Naive thymus-derived CD4-positive, alpha-beta T cell (primary cell): Measurements from ENCODE around the gene PGBD5. TPM values are rescaled to one million over a fixed set of nuclear protein-coding genes. Genes with fewer than 3 reads are reported as not detected.

Experiments used
- ATAC-seq: fragments of 150-1000 bp; cut with Tn5 transposase; 2 replicates; pipeline ENCODE4 v1.10.0; 2021; ENCODE audit warnings: mild to moderate bottlenecking, moderate library complexity
- CTCF ChIA-PET: fragments of 350-600 bp; sonication (Branson Sonifier 250); formaldehyde crosslinking; loops from one replicate; lab custom pipeline; 2021; ENCODE audit warnings: antibody characterized with exemption; lab: Charles Lee
- POLR2A ChIA-PET: fragments of 350-600 bp; sonication (Branson Sonifier 250); formaldehyde crosslinking; loops from one replicate; lab custom pipeline; 2021; ENCODE audit warnings: antibody characterized with exemption, inconsistent platforms; lab: Charles Lee
- DNase-seq, 9 donors: peaks; one replicate each; pipeline versions ENCODE4 v3.0.0 to v3.0.0-alpha.2; 2020 to 2022; ENCODE audit warnings: mixed read lengths in 1 of 9
- H3K27ac ChIP-seq: one replicate; pipeline ENCODE4 v1.7.0; 2013; ENCODE audit warnings: mild to moderate bottlenecking, low read depth, low read length, moderate library complexity
- H3K27me3 ChIP-seq, 2 donors: one replicate each; pipeline ENCODE4 v1.7.0; 2013; ENCODE audit warnings: low read length in 2 of 2, mild to moderate bottlenecking in 2 of 2, moderate library complexity in 2 of 2; ENCODE audit not compliant: control insufficient read depth in 2 of 2, insufficient read depth in 2 of 2
- H3K36me3 ChIP-seq, 3 experiments: 1 replicate in 2 of 3; 2 replicates in 1 of 3; pipeline ENCODE4 v1.7.0; 2013; ENCODE audit warnings: low read length in 3 of 3, mild to moderate bottlenecking in 3 of 3, moderate library complexity in 1 of 3; ENCODE audit not compliant: insufficient read depth in 3 of 3, control insufficient read depth in 2 of 3
- H3K4me1 ChIP-seq, 2 donors: one replicate each; pipeline ENCODE4 v1.7.0; 2013; ENCODE audit warnings: low read length in 2 of 2, mild to moderate bottlenecking in 2 of 2, moderate library complexity in 1 of 2; ENCODE audit not compliant: control insufficient read depth in 2 of 2, insufficient read depth in 2 of 2
- H3K4me3 ChIP-seq: 2 replicates; pipeline ENCODE4 v1.7.0; 2013; ENCODE audit warnings: mild to moderate bottlenecking, low read length
- H3K9me3 ChIP-seq, 3 experiments: 1 replicate in 2 of 3; 2 replicates in 1 of 3; pipeline ENCODE4 v1.7.0; 2013; ENCODE audit warnings: low read length in 3 of 3; ENCODE audit not compliant: control insufficient read depth in 2 of 3
- H3K27ac Mint-ChIP-seq, 9 donors: one replicate each; pipeline ENCODE4 v1.8.0; 2020 to 2022; ENCODE audit warnings: mixed read lengths in 9 of 9, mild to moderate bottlenecking in 8 of 9, moderate library complexity in 5 of 9, inconsistent platforms in 2 of 9
- H3K27me3 Mint-ChIP-seq, 5 donors: one replicate each; pipeline ENCODE4 v1.8.0; 2021 to 2022; ENCODE audit warnings: mixed read lengths in 5 of 5, mild to moderate bottlenecking in 1 of 5
- H3K36me3 Mint-ChIP-seq, 5 donors: one replicate each; pipeline ENCODE4 v1.8.0; 2020 to 2022; ENCODE audit warnings: mixed read lengths in 5 of 5, mild to moderate bottlenecking in 3 of 5, inconsistent platforms in 1 of 5
- H3K4me1 Mint-ChIP-seq, 7 donors: one replicate each; pipeline ENCODE4 v1.8.0; 2020 to 2022; ENCODE audit warnings: mixed read lengths in 7 of 7, mild to moderate bottlenecking in 3 of 7, inconsistent platforms in 1 of 7
- H3K4me3 Mint-ChIP-seq, 10 donors: one replicate each; pipeline ENCODE4 v1.8.0; 2020 to 2022; ENCODE audit warnings: mild to moderate bottlenecking in 10 of 10, mixed read lengths in 10 of 10, moderate library complexity in 6 of 10, inconsistent platforms in 2 of 10
- H3K9me3 Mint-ChIP-seq, 11 donors: one replicate each; pipeline ENCODE4 v1.8.0; 2020 to 2022; ENCODE audit warnings: mixed read lengths in 11 of 11, mild to moderate bottlenecking in 4 of 11, inconsistent platforms in 1 of 11, moderate library complexity in 1 of 11
- intact Hi-C, 2 donors: fragments of 100-400 bp; cut with micrococcal nuclease; formaldehyde crosslinking; loops; one replicate each; pipeline ENCODE4 v1.15.1; 2023
- polyA plus RNA-seq, 2 donors: library from polyadenylated mRNA; unstranded; fragments of 300-500 nt; fragmentation: Illumina TruSeq; gene quantifications; one replicate each; pipeline ENCODE4 v1.2.3, GENCODE V29; 2021
- total RNA-seq, 6 experiments: library from RNA in 5 of 6; stranded (reverse) in 5 of 6; gene quantifications; 1 replicate in 5 of 6; 2 replicates in 1 of 6; pipeline ENCODE4 v1.2.3 and lab custom pipeline; 2021 to 2026

The PGBD5 gene
- total and polyA plus RNA-seq, 7 experiments from 2014 or later, result 0.36 TPM; not detected in 6

GRCh38 chr1:230368363-230368762, 57.8 kb downstream of the PGBD5 start:
- Mint-ChIP-seq H3K4me3 (no peak overlapping the region), H3K27ac (no peak overlapping the region), H3K9me3 (no peaks in the 10 kb centered on the region), H3K36me3 (no peaks in the 10 kb centered on the region), H3K27me3 (peaks cover 0 to 13% (median 8%) of the 10 kb centered on the region in 5 donors), H3K4me1 (no peaks in the 10 kb centered on the region)
- intact Hi-C loops, result no loop called here
- Histone ChIP-seq H3K4me1 (no peaks in the 10 kb centered on the region), H3K9me3 (no peaks in the 10 kb centered on the region), H3K4me3 (no peak overlapping the region), H3K36me3 (no peaks in the 10 kb centered on the region), H3K27ac (no peak overlapping the region), H3K27me3 (no peaks in the 10 kb centered on the region)
- no peak for DNase-seq
- ChIA-PET POLR2A (no interaction called here), CTCF (no interaction called here)
- no peak for ATAC-seq

DNA sequence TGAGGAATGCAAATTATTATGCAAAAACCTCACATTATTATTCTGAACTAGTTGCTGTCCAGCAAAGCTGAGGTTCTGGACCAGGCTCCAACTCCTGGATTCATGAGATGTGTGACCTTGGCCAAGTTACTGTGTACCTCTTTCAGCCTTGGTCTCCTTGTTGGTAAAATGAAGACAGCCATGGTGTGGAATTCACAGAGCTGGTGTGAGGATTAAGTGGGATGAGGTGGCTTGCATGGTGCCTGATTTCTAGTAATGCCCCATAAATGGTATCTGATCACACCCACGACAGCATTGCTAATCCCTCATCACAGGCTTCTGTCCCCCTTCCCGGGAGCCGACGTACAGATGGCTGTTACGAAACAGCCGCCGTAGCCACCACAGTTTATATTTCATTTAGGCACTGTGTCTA, 59.6 kb downstream of the PGBD5 start:
- H3K27ac ChIP-seq, result no peak overlapping the region
- Mint-ChIP-seq H3K36me3 (no peaks in the 10 kb centered on the region), H3K4me1 (no peaks in the 10 kb centered on the region), H3K9me3 (no peaks in the 10 kb centered on the region), H3K27me3 (peaks cover 0 to 13% (median 8%) of the 10 kb centered on the region in 5 donors), H3K4me3 (no peak overlapping the region), H3K27ac (no peak overlapping the region)
- ATAC-seq (no peak), DNase-seq (no peak)
- H3K4me1 ChIP-seq, result no peaks in the 10 kb centered on the region
- intact Hi-C loops, result no loop called here
- no peak overlapping the region for H3K4me3 ChIP-seq
- H3K27me3 ChIP-seq, result no peaks in the 10 kb centered on the region
- H3K36me3 ChIP-seq, result no peaks in the 10 kb centered on the region
- H3K9me3 ChIP-seq, result no peaks in the 10 kb centered on the region
- ChIA-PET CTCF (no interaction called here), POLR2A (no interaction called here)

- Histone ChIP-seq H3K4me3 (no peak overlapping the region), H3K27me3 (no peaks in the 10 kb centered on the region), H3K36me3 (no peaks in the 10 kb centered on the region), H3K4me1 (no peaks in the 10 kb centered on the region), H3K27ac (no peak overlapping the region), H3K9me3 (no peaks in the 10 kb centered on the region)
- H3K4me3 Mint-ChIP-seq, result no peak overlapping the region
- no peak for DNase-seq
- H3K4me1 Mint-ChIP-seq, result no peaks in the 10 kb centered on the region
- POLR2A ChIA-PET, result no interaction called here
- H3K9me3 Mint-ChIP-seq, result peaks cover 0 to 1% (median 0%) of the 10 kb centered on the region in 11 donors
- intact Hi-C loops, result no loop called here
- no peaks in the 10 kb centered on the region for H3K36me3 Mint-ChIP-seq
- CTCF ChIA-PET, result no interaction called here
- no peak overlapping the region for H3K27ac Mint-ChIP-seq
- peaks cover 0 to 20% (median 12%) of the 10 kb centered on the region in 5 donors for H3K27me3 Mint-ChIP-seq
- ATAC-seq, result no peak
Measured at GRCh38 chr1:230365723-230366307, 60.3 kb downstream of the PGBD5 start.

DNA sequence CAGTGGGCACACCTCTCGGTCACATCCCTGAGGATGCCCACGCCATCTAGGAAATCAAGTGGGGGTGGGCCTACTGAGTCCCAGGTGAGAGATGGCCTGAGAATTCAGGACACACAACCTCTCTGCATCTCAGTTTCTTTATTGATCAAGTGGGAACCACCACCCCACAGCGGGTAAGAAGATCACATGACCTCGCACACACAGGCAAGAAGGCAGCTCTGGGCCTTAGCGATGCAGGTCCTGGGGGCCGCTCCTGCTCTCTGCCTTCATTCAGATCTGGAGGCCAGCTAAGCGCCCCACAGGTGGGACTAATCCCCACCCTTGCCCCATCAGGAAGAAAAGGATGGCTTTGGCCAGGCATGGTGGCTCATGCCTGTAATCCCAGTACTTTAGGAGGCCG, 63.2 kb downstream of the PGBD5 start:
- H3K36me3 Mint-ChIP-seq, result no peaks in the 10 kb centered on the region
- H3K4me3 Mint-ChIP-seq, result no peak overlapping the region
- no peaks in the 10 kb centered on the region for H3K36me3 ChIP-seq
- CTCF ChIA-PET, result no interaction called here
- intact Hi-C loops, result no loop called here
- peaks cover 0 to 20% (median 9%) of the 10 kb centered on the region in 5 donors for H3K27me3 Mint-ChIP-seq
- no peaks in the 10 kb centered on the region for H3K9me3 ChIP-seq
- H3K27ac Mint-ChIP-seq, result no peak overlapping the region
- ATAC-seq, result no peak
- H3K9me3 Mint-ChIP-seq, result peaks cover 0 to 1% (median 0%) of the 10 kb centered on the region in 11 donors
- no peak overlapping the region for H3K4me3 ChIP-seq
- no peak overlapping the region for H3K27ac ChIP-seq
- H3K4me1 Mint-ChIP-seq, result no peaks in the 10 kb centered on the region
- POLR2A ChIA-PET, result no interaction called here
- H3K27me3 ChIP-seq, result no peaks in the 10 kb centered on the region
- no peaks in the 10 kb centered on the region for H3K4me1 ChIP-seq
- DNase-seq, result no peak

GRCh38 chr1:230361941-230362340, 64.2 kb downstream of the PGBD5 start:
- ChIA-PET CTCF (no interaction called here), POLR2A (no interaction called here)
- Histone ChIP-seq H3K4me1 (no peaks in the 10 kb centered on the region), H3K36me3 (no peaks in the 10 kb centered on the region), H3K27ac (no peak overlapping the region), H3K4me3 (no peak overlapping the region), H3K27me3 (no peaks in the 10 kb centered on the region), H3K9me3 (no peaks in the 10 kb centered on the region)
- DNase-seq, result no peak
- Mint-ChIP-seq H3K4me1 (no peaks in the 10 kb centered on the region), H3K4me3 (no peak overlapping the region), H3K36me3 (no peaks in the 10 kb centered on the region), H3K27me3 (peaks cover 0 to 17% (median 9%) of the 10 kb centered on the region in 5 donors), H3K27ac (no peak overlapping the region), H3K9me3 (peaks cover 0 to 1% (median 0%) of the 10 kb centered on the region in 11 donors)
- ATAC-seq, result no peak
- intact Hi-C loops, result no loop called here

DNA sequence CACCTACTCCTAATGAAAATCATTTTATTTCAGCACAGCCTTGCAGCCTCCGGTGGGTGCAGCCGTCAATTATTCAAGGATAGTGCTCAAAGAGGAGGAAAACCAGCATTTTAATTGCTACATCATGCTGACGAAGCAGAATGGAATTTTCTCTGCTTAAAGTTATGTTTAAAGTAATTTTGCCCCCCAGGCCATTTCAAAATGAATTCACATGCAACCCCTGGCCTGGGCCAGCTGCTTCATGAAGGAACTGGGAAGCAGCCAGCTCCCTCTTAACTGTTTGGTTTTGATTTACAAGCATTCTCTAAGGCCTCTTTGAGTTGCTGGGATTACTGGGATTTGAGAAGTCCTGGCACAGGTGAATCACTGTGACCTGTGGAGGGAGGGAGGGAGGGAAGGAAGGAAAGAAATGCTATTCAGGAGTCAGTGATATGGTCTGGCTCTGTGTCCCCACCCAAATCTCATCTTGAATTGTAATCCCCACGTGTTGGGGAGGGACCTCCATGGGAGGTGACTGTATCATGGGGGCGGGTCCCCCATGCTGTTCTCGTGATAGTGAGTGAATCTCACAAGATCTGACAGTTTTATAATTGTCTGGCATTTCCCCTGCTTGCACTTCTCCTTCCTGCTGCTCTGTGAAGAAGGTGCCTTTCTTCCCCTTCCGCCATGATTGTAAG, 66.0 kb downstream of the PGBD5 start:
- ChIA-PET POLR2A (no interaction called here), CTCF (no interaction called here)
- DNase-seq (no peak), ATAC-seq (no peak)
- no peaks in the 10 kb centered on the region for H3K36me3 Mint-ChIP-seq
- Histone ChIP-seq H3K4me3 (no peak overlapping the region), H3K36me3 (no peaks in the 10 kb centered on the region), H3K9me3 (no peaks in the 10 kb centered on the region), H3K4me1 (no peaks in the 10 kb centered on the region), H3K27me3 (no peaks in the 10 kb centered on the region), H3K27ac (no peak overlapping the region)
- H3K4me1 Mint-ChIP-seq, result no peaks in the 10 kb centered on the region
- H3K4me3 Mint-ChIP-seq, result no peak overlapping the region
- H3K27me3 Mint-ChIP-seq, result peaks cover 0 to 14% (median 10%) of the 10 kb centered on the region in 5 donors
- peaks cover 0 to 1% (median 0%) of the 10 kb centered on the region in 11 donors for H3K9me3 Mint-ChIP-seq
- intact Hi-C loops, result no loop called here
- no peak overlapping the region for H3K27ac Mint-ChIP-seq
